ENCODE measurements around the gene HS6ST1.

DNA sequence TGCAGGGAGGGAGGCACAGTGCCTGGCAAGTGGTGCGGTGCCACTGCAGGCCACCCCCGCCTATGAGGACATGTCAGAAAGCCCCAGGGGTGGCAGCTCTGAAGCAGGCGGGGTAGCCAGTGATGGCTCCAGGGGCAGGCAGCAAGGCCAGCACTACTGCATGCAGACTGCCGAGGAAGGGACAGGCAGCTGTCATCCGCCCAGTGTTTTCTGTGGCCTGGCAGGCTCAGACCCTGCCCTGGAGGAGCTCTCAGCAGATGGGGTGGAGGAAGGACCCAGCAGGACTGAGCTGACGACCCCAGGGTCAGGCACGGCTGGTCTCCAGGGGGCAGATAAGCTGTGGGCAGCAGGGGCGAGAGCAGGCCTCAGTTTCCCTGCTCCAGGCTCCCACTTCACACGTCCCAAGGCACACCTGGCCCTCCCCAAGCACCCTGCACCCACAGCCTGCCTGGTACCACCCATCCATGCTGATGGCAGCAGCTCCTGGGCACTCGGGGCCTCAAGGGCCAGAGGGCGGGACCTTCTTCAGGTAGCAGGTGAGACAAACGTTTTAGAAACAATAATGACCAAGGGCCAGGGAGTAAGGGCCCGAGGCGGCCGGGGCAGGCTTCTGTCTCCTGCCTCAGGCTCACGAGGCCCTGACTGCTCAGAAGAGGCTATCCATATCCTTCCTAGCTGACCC is 48.5 kb downstream of the HS6ST1 start:
- TF ChIP-seq, protein P1, sequence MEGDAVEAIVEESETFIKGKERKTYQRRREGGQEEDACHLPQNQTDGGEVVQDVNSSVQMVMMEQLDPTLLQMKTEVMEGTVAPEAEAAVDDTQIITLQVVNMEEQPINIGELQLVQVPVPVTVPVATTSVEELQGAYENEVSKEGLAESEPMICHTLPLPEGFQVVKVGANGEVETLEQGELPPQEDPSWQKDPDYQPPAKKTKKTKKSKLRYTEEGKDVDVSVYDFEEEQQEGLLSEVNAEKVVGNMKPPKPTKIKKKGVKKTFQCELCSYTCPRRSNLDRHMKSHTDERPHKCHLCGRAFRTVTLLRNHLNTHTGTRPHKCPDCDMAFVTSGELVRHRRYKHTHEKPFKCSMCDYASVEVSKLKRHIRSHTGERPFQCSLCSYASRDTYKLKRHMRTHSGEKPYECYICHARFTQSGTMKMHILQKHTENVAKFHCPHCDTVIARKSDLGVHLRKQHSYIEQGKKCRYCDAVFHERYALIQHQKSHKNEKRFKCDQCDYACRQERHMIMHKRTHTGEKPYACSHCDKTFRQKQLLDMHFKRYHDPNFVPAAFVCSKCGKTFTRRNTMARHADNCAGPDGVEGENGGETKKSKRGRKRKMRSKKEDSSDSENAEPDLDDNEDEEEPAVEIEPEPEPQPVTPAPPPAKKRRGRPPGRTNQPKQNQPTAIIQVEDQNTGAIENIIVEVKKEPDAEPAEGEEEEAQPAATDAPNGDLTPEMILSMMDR (IDR thresholded peaks at IDR 0.05) = no peak
- TF ChIP-seq EP300 (IDR thresholded peaks at IDR 0.05) (no peak), POLR2A (IDR thresholded peaks at IDR 0.05) (no peak)

All from gastroesophageal sphincter (tissue), 3 donors.